GM12878 (cell line): ENCODE data around the gene CORO1C.
A peak's percentile ranks its signal among the peaks of the same experiment; 100 is the strongest.

ENCODE experiments used
- MAX ChIP-seq: IDR thresholded peaks from 2 replicates; pipeline ENCODE4 v1.6.1; 2012; ENCODE audit warnings: low read depth, low read length, improper control_type of control experiment
- PBX3 ChIP-seq: IDR thresholded peaks from 2 replicates; pipeline ENCODE4 v1.6.1; 2011; ENCODE audit warnings: mild to moderate bottlenecking, low read depth, low read length, moderate library complexity; ENCODE audit not compliant: insufficient replicate concordance
- POLR2A ChIP-seq: IDR thresholded peaks from 2 replicates; pipeline ENCODE4 v1.6.1; 2011; ENCODE audit warnings: low read depth, mild to moderate bottlenecking, low read length
- RFX5 ChIP-seq: IDR thresholded peaks from 2 replicates; pipeline ENCODE4 v1.6.1; 2011; ENCODE audit warnings: low read depth, low read length, improper control_type of control experiment

- TF ChIP-seq POLR2A = 0 out of 2 replicates have a peak, but pooled peaks have one; percentile 14
- no peak for TF ChIP-seq PBX3
- no peak for TF ChIP-seq MAX
- no peak for TF ChIP-seq RFX5
Observed at GRCh38 chr12:108643941-108644810, 87.1 kb downstream of the CORO1C start.
